Adrenal gland (tissue), 5 donors: ENCODE data around the gene KMT2D.

Source experiments
- CTCF ChIP-seq, 6 experiments: fragments of 450-650 bp in 4 of 6; fragments of 200-600 bp in 2 of 6; sonication (generic) in 1 of 6; IDR thresholded peaks; 1 replicate in 5 of 6; 2 replicates in 1 of 6; pipeline versions ENCODE4 v1.5.1 to v1.8.0; 2016 to 2021; ENCODE audit warnings: antibody characterized with exemption in 6 of 6, mild to moderate bottlenecking in 2 of 6, moderate library complexity in 1 of 6
- POLR2A ChIP-seq, 2 donors: fragments of 450-650 bp; IDR thresholded peaks; one replicate each; pipeline ENCODE4 v1.6.1; 2017; ENCODE audit warnings: antibody characterized with exemption in 2 of 2, mild to moderate bottlenecking in 2 of 2, moderate library complexity in 1 of 2
- donor health status: DM: no; HTN: no; CAD: no.

DNA sequence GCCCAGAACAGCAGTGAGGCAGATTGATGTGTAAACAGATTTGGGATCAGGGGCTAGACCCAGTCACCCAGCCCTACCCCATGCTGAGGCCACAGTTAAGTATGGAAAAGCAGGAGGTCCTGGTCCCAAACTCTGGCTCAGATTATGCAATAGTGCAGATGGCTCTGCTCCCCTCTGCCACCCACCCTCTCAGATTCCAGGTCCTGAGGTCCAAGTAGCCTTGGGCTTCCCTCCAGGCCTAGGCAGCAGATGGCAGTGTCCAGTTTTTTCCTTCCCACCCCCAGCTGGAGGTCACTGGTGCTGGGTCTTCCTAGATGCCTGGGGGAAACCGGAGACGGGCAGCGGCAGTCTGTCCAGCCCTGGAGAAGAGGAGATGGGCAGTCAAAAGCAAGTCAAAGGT lies 36.8 kb upstream of the KMT2D start:
- TF ChIP-seq POLR2A (IDR thresholded peaks at IDR 0.05) (no peak), CTCF (IDR thresholded peaks at IDR 0.05) (no peak)
